Ascending aorta (tissue), 2 donors: ENCODE measurements around the gene SERPINA4. TPM values are rescaled to one million over a fixed set of nuclear protein-coding genes. Genes with fewer than 3 reads are reported as not detected.
A peak's percentile ranks its signal among the peaks of the same experiment; 100 is the strongest.

Experiments used
- DNase-seq, 2 donors: peaks; one replicate each; pipeline ENCODE4 v3.0.0-alpha.2; 2019; ENCODE audit warnings: low spot score in 2 of 2
- H3K27ac ChIP-seq, 2 donors: fragments of 200-600 bp; sonication (generic); one replicate each; pipeline ENCODE4 v1.5.1; 2016 to 2017; ENCODE audit warnings: mild to moderate bottlenecking in 1 of 2
- H3K27me3 ChIP-seq: fragments of 200-600 bp; sonication (generic); one replicate; pipeline ENCODE4 v1.5.1; 2017
- H3K36me3 ChIP-seq, 2 donors: fragments of 200-600 bp; sonication (generic); one replicate each; pipeline ENCODE4 v1.5.1; 2016
- H3K4me1 ChIP-seq, 2 donors: fragments of 200-600 bp; sonication (generic); one replicate each; pipeline ENCODE4 v1.5.1; 2016 to 2017; ENCODE audit warnings: mild to moderate bottlenecking in 1 of 2
- H3K4me3 ChIP-seq, 2 donors: fragments of 200-600 bp; sonication (generic); one replicate each; pipeline ENCODE4 v1.5.1; 2016 to 2017; ENCODE audit warnings: mild to moderate bottlenecking in 1 of 2
- H3K9me3 ChIP-seq, 2 donors: fragments of 200-600 bp; sonication (generic); one replicate each; pipeline ENCODE4 v1.5.1; 2016
- CTCF ChIP-seq, 3 experiments: fragments of 200-600 bp in 2 of 3; fragments of 450-650 bp in 1 of 3; sonication (generic) in 2 of 3; IDR thresholded peaks; one replicate each; pipeline ENCODE4 v1.5.1; 2016 to 2019; ENCODE audit warnings: antibody characterized with exemption in 3 of 3, mild to moderate bottlenecking in 1 of 3, moderate library complexity in 1 of 3
- intact Hi-C: fragments of 100-400 bp; cut with DNase I; formaldehyde crosslinking; loops from one replicate; pipeline ENCODE4 v1.15.1; 2023
- total RNA-seq: library from RNA; depleted of rRNA; stranded (reverse); fragments of >200 nt; gene quantifications from one replicate; pipeline ENCODE4 v1.1.0, GENCODE V29; 2016

SERPINA4 gene
- total RNA-seq, 1 donor from 2014 or later: not detected

GRCh38 chr14:94544726-94545125 is 16.5 kb upstream of the SERPINA4 start:
- H3K36me3 ChIP-seq: no peaks in the 10 kb centered on the region
- intact Hi-C loops: no loop called here
- TF ChIP-seq CTCF (IDR thresholded peaks at IDR 0.05): no peak
- no peaks in the 10 kb centered on the region for H3K4me1 ChIP-seq
- H3K27me3 ChIP-seq: no peaks in the 10 kb centered on the region
- no peak overlapping the region for H3K4me3 ChIP-seq
- no peak overlapping the region for H3K27ac ChIP-seq
- H3K9me3 ChIP-seq: no peaks in the 10 kb centered on the region
- no peak for DNase-seq

GRCh38 chr14:94545131-94545841 is 16.0 kb upstream of the SERPINA4 start:
- H3K9me3 ChIP-seq: no peaks in the 10 kb centered on the region
- intact Hi-C loops: no loop called here
- no peaks in the 10 kb centered on the region for H3K27me3 ChIP-seq
- no peaks in the 10 kb centered on the region for H3K4me1 ChIP-seq
- DNase-seq: peak in 1 of 2 donors; percentile 38
- no peaks in the 10 kb centered on the region for H3K36me3 ChIP-seq
- TF ChIP-seq CTCF (IDR thresholded peaks at IDR 0.05): no peak
- no peak overlapping the region for H3K27ac ChIP-seq
- H3K4me3 ChIP-seq: no peak overlapping the region

GRCh38 chr14:94547151-94547680 is 14.0 kb upstream of the SERPINA4 start:
- intact Hi-C loops: no loop called here
- TF ChIP-seq CTCF (IDR thresholded peaks at IDR 0.05): no peak
- H3K4me1 ChIP-seq: no peaks in the 10 kb centered on the region
- no peaks in the 10 kb centered on the region for H3K36me3 ChIP-seq
- no peaks in the 10 kb centered on the region for H3K27me3 ChIP-seq
- peak in 1 of 2 donors; percentile 34 for DNase-seq
- no peak overlapping the region for H3K4me3 ChIP-seq
- no peak overlapping the region for H3K27ac ChIP-seq
- H3K9me3 ChIP-seq: no peaks in the 10 kb centered on the region

GRCh38 chr14:94547726-94548125 is 13.5 kb upstream of the SERPINA4 start:
- Histone ChIP-seq H3K9me3 (no peaks in the 10 kb centered on the region), H3K4me1 (no peaks in the 10 kb centered on the region), H3K27me3 (no peaks in the 10 kb centered on the region), H3K4me3 (no peak overlapping the region), H3K27ac (no peak overlapping the region), H3K36me3 (no peaks in the 10 kb centered on the region)
- no peak for TF ChIP-seq CTCF (IDR thresholded peaks at IDR 0.05)
- peak in 1 of 2 donors; percentile 50 for DNase-seq
- intact Hi-C loops: no loop called here

GRCh38 chr14:94548131-94548998 is 12.9 kb upstream of the SERPINA4 start:
- DNase-seq: peak in 1 of 2 donors; percentile 30
- no peak overlapping the region for H3K27ac ChIP-seq

More at GRCh38 chr14:94548131-94548998, 12.9 kb upstream of the SERPINA4 start:
- Histone ChIP-seq H3K27me3 (no peaks in the 10 kb centered on the region), H3K4me3 (no peak overlapping the region), H3K4me1 (no peaks in the 10 kb centered on the region), H3K9me3 (no peaks in the 10 kb centered on the region), H3K36me3 (no peaks in the 10 kb centered on the region)
- intact Hi-C loops: no loop called here
- no peak for TF ChIP-seq CTCF (IDR thresholded peaks at IDR 0.05)
